ENCODE measurements around the gene CSTF1.

Gene CSTF1

DNA sequence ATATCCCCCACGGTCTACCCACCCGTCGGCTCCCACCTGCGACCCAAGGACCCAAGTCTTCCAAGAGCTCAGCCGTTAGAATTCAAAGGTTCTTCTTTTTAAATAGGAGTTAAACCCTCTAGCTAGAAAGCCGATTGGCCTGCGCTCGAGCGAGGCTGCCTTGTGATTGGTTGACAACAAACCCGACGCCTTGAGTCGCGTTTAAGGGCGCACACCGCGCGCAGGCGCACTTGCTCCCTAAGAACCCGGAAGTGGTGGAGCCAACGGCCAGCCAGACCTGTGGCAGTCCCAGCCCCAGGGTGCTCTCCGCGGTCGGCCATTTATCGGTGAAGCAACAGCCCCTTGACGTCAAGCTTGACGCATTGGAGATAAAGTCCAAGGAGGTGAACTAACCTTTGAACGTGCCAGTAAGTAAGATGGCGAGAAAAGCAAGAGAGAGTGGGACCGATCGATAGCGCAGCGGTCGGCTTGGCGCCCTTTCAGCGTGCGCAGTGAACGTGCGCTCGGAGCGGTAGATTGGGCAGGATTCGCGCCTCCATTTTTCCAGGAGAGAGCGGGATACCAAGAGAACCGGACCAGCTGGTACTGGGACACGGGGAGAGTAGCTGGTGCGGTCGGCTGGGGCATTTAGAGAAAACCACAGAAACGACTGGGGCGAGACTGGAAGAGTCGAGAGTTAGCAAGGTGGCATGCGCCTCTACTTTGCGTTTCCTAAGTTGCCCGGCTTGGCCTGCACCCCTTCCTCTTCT lies at the start of gene CSTF1, which contains the start of gene AURKA:
CSTF1 (plus strand) TSS at position 514 of the 749 bp plus-strand sequence. CDS start 2,908 bp downstream, outside the sequence.
AURKA (minus strand) TSS at position 84 of the 749 bp plus-strand sequence. CDS start 4,018 bp downstream, outside the sequence.
- peak; percentile 100 for DNase-seq (ENCODE audit: low spot score)

GRCh38 chr20:56342783-56343182 lies 49.7 kb upstream of the CSTF1 start:
- DNase-seq (ENCODE audit: low spot score) = no peak

DNA sequence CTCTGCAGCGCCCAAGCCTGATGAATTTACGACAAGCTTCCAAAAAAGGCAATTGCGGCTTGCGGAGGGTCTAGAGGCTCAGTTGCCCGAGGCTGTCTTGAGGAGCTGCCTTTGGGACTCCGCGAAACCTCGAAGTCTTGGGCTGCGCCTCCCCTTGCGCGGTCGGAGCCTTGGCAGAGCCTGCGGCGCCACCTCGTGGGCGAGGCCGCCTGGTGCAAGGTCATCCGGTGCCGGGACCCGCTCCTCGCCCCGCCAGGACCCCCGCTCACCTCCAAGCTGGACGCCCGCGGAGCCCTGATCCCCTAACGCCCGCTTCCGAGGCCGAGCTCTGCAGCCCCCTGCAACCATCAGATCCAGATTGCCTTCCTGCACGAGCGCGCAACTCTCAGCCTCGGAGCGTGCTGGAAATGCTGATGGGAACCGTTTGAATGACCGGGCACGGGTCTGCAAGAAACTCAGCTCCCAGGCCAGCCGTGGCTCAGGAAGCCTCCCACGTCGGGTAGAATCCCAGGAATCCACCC lies 48.5 kb upstream of the CSTF1 start:
- no peak for DNase-seq (ENCODE audit: low spot score)

GRCh38 chr20:56345911-56346310 lies 46.5 kb upstream of the CSTF1 start:
- DNase-seq (ENCODE audit: low spot score) = no peak

DNA sequence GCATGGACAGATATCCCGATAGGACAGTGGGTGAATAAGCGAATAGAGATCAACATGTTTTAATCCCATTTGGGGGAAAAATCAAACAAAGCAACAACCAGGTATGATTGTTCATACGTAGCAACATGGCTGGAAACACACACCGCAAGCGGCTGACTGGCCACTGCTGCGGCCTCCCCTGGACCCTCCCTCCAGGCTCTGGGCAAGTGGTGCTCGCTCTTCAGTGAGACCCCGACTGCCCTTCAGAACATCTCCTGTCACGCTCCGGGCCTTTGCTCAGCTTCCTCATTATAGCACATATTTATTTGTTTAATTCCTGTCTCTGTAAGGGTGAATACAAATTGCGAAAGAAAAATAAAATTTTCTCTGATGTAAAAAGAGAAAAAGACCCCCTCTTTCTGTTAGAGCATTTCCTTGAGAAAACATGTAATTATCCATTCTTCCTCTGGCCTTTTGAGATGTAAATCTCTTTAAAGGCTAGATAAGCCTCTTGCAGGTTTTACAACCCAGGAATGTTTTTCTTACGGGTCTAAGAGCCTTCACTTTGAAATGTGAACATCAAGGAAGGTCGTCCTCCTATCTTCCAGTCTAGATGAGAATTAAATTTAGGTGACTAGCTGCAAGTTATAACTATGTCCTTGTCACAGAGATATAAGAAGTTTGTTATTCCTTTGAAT lies 44.7 kb upstream of the CSTF1 start:
- DNase-seq (ENCODE audit: low spot score) = no peak

DNA sequence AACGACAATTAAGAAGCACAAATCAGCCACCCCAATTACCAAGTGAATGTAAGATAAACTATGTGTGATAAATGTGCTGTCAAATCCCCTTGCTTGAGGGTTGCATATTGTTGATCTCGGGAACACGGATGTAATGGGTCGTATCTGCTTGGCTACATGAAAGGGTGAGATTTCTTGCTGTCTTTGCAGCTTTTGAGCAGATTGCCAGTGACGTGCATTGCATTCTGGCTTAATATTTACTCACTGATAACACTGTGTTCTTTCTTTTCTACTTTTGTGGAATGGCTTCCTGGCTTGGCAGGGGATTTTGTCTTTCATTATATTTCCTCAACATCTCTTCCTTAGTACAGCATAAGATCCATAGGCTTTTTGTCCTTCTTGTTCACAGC lies 44.1 kb upstream of the CSTF1 start:
- no peak for DNase-seq (ENCODE audit: low spot score)

GRCh38 chr20:56348746-56349145 lies 43.7 kb upstream of the CSTF1 start:
- DNase-seq (ENCODE audit: low spot score) = no peak

DNA sequence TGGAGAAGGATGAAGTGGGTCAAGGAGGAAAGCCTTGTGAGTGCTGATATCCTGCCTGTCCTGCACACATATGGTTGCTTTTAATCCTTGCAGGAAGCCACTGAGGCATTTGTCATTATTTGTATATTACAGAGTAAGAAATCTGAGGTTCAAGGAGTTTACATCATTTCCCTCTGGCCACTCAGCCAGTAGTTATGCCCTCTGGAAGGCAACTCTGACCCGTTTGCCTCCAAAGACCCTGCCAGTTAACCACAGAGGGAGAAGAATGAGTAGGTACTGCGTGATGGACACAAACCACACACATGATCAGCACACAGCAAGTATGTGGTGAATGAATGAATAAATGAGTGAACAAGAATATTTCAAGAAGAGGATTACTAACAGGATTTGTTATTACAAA lies 41.6 kb upstream of the CSTF1 start:
- DNase-seq (ENCODE audit: low spot score) = no peak

DNA sequence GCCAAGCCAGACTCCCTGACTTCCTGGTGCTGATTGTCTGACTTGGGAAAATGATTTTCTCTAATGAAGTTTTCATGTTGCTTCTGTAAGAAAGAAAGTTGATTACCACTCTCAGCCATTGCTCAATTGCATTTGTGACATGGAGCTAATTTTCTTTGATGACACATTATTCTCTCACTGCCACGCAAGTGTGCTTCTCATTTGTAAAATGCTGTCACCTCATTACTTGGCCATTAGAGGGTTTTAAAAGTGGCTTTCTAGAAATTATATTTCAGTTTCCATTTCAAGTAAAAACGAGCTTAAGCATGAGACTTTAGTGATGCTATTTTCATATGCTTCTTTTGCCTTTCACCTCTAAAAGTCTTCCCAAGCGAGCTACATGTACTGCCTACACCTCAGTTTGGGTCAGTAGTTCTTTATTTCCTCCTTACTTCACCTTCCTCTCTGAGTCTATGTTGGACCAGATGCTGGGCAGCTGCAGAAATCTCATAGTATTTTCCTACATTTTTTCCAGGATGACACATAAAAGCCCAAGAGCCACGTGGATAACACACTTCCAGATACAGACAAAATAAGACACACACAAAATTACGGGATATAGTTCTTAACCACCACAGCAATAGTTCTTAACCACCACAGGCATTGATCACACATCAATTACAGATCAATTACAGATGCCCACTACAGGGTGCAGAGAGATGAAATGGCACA lies 39.9 kb upstream of the CSTF1 start:
- no peak for DNase-seq (ENCODE audit: low spot score)

- no peak for DNase-seq (ENCODE audit: low spot score)
Measured at GRCh38 chr20:56353356-56353755, 39.1 kb upstream of the CSTF1 start.

- no peak for DNase-seq (ENCODE audit: low spot score)
Measured at GRCh38 chr20:56358070-56358469, 34.4 kb upstream of the CSTF1 start.

DNA sequence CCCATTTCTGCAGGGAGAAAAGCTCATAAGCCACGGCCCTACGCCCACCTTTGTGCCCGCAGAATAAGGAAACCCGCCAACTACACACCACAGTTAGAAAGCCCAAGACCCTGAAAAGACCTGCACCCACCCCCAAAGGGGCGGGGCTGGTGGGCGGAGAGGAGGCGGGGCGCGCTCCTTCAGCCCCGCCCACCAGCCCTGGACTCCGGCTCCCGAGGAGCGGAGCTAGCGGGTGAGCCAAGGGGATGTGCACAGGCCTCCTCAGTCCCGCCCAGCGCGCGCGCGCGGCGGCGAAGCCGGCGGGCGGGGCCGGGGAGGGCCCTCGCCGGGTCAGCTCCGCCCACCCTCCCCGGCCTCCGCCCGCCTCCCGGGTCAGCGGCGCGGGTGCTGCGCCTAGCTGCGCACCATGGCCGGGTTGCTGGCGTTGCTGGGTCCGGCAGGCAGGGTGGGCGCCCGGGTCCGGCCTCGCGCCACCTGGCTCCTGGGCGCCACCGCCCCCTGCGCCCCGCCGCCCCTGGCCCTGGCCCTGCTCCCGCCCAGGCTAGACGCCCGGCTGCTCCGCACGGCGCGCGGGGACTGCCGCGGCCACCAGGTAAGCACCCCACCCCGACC lies 33.7 kb upstream of the CSTF1 start, which contains the start of gene FAM210B:
FAM210B (plus strand) TSS at position 375 of the 612 bp plus-strand sequence; CDS start at position 407, 32 bp downstream.
- peak; percentile 82 for DNase-seq (ENCODE audit: low spot score)

DNA sequence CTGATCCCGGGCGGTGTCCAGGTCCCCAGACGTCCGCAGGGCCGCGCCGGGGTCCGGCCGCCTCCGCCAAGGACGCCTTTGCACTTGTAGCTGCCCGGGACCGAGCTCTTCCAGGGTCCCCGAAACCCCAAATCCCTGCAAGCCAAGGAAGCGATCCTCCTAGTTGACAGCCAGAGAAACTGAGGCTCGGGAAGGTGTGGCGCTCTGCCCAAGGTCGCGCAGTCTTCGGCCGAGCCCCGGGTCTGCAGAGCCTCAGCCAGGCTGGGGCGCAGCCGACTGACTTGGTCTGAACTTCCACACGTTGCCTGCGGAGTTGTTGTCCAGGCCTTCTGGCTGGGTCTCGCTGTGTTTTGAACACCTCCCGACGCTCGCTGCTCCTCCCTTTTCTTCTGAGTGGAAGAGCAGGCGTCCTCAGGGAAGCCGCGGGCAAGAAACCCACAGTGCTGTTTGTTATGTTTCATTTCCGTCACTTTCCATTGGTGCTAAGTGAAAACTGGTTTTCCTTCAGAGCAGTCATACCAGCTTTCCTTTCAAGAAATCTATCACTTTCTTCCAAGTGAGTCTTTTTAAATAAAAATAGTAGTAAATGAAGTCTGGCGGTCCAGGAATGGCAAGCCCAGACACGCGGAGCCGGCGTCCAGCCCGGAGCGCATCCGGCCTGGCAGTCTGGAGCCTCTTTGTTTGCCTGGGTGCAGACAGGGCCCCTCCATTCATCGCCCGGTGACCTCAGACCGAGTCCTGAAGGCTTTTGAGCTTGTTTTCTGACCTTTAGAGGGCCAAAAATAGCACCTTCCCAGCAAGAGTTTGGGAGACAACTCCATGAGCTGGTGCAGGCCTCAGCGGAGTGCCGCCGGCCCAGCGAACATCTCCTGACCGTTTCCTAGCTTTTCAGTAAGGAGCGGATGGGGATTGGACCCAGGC lies 33.0 kb upstream of the CSTF1 start:
- DNase-seq (ENCODE audit: low spot score) = no peak

DNA sequence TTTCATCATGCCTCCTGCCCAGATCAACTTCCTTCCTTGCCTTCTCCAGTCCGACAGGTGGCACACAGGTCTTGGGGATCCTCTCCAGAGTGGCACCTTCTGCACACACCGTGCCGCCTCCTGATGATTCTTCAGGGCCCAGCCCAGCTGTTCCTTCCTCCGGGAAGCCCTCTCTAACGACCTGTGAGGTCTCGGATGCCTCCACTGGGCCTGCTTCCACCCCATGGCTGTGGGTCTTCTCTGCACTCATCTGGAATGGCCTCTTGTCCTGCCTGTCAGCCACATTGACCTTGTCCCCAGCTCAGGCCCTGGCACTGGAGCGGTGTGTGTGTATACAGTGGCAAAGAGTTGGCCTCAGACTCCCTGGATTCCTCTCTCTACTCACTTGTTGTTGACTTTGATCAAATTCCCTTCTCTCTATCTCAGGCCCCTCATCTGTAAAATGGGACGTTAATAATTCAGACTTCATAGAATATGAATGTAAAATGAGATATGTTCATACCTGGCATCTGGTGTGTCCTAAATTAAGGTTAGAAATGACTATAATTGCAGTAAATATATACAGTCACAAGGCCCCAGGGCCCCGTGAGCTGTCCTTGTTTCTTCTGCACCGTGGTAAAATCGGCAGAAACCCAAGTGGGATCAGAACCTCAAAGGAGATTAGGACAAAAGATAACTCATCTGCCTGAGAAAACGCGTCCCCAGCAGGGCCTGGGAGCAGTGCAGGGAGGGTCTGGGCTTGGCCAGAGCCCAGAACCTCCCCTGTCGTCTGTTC lies 32.1 kb upstream of the CSTF1 start:
- DNase-seq (ENCODE audit: low spot score) = no peak

GRCh38 chr20:56360908-56361205 lies 31.6 kb upstream of the CSTF1 start:
- no peak for DNase-seq (ENCODE audit: low spot score)

DNA sequence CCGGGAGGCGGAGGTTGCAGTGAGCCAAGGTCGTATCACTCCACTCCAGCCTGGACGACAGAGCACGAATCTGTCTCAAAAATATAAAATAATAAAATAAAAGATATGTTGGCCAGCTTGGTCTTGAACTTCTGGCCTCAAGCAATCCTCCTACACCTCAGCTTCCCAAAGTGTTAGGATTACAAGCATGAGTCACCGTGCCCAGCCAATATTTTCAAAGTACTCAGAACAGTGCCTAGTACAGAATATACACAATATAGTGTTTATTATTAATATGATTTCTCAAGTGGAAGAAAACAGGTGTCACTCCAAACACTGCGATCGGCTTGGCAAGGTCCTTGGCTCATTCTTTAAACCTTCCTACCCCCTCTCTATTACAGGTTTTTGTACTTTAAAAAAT lies 30.5 kb upstream of the CSTF1 start:
- no peak for DNase-seq (ENCODE audit: low spot score)

DNA sequence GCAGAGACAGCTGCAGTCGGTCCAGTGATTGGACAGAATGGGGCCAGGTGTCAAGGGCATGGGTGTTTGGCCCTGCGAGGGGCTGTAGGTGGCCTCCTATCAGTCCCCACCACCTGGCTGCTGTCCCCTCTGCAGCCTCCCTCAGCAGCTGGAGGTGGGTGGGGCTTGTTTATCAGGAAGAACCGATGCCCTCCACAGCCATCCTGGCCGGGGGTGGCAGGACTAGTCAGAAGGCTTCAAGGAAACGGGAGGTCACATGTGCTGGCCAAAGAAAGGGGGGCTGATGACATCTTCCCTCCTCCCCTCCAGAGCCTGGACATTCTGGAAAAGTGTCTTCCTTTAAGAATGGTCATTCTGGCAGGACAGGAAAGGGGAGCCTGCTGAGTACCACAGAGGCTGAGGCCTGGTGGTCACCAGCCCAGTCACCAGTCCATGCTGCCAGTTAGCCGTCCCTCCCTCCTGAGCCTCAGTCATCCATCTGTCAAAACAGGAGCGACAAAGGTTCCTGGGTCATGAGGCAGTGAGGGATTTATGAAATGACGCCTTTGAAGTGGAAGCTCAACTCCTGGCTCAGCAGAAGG lies 29.5 kb upstream of the CSTF1 start:
- no peak for DNase-seq (ENCODE audit: low spot score)

- DNase-seq (ENCODE audit: low spot score) = no peak
Measured at GRCh38 chr20:56363491-56363890, 29.0 kb upstream of the CSTF1 start.

DNA sequence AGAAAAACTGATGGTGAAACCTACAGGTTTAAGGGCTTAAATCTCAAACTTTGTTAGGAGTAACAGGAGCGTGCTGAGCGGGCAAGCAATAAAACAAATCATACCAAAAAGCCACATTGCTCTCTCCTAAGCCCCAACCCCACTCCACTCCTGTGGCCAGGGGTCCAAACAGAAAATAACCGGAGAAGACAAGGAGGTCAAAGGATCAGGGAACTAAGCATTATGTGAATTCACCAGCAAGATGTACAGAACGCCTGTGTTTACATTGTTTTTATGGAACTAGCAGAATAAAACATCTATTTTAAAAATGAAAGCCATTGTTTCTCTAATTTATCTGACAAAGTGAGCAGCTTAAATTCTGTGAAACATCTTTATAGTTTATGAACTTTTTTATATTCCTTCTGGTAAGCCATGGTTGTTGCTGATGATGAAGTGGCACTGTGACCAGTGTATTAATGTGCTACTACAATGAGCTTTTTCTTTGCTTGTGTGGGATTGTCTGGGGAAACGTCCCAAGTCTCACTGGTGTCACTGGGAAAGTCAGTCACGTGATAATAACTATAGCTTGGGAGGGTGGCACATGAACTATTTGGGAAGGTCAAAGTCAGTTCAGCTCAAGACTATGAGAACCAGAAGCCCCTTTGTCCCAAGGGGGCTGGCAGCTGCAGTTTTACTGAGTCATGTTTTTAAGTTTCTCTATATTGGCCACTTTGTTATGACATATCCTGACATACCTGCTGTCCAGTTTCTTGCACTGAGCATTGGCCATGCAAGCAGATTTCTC lies 23.9 kb upstream of the CSTF1 start:
- no peak for DNase-seq (ENCODE audit: low spot score)

All from CD4-positive, alpha-beta T cell treated with Interleukin-2 at 100 ng/mL for 4 hours (primary cell).